HL-60/S4 (cell line): ENCODE results near the gene BCAS3.
"Not testable (repeated sequence)": the region's sequence is repeated elsewhere in the genome, so short reads cannot be mapped to it uniquely, and the experiment has no call there.

ENCODE experiments used
- in situ Hi-C: fragments of 300-500 bp; cut with MboI; formaldehyde crosslinking; loops from 2 replicates; pipeline ENCODE4 v1.14.3; 2022; ENCODE audit warnings: low sequenced_read_pairs

The BCAS3 gene

DNA sequence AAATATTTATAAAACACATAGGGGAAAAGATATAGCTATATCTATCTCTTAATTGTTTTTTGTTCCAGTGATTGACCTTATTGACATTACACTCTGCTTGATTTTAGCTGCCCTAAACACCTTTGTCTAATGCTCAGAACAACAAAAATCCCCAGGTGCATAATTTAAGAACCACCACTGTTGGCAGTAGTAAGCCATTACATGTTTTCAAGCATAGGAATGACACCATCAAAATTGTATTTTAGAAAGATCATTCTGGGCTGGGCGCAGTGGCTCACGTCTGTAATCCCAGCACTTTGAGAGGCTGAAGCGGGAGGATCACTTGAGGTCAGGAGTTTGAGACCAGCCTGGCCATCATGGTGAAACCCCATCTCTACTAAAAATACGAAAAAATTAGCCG lies 364.7 kb downstream of the BCAS3 start:
- in situ Hi-C loops = not testable (repeated sequence)

GRCh38 chr17:61047515-61047914 lies 369.9 kb downstream of the BCAS3 start:
- in situ Hi-C loops = no loop called here

GRCh38 chr17:61048376-61049106 lies 370.9 kb downstream of the BCAS3 start:
- in situ Hi-C loops = no loop called here

DNA sequence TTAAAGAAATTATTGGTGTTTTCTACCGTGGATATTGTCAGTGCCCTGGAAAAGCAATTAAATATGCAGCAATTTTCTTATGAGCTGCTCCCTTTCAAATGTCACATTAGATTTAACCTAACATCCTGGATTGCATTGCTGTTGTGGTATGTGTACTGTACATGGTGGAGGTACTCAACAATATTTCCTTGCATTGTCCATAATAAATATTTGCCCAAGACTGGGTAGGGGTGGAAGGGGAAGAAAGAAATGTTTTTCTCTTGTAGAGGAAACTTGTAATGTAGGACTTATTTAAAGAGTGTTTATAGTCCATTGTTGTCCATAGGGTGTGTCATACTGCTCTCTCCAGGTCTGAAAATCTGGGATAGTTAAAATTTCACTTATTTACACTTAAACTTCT lies 375.8 kb downstream of the BCAS3 start:
- in situ Hi-C loops = no loop called here

DNA sequence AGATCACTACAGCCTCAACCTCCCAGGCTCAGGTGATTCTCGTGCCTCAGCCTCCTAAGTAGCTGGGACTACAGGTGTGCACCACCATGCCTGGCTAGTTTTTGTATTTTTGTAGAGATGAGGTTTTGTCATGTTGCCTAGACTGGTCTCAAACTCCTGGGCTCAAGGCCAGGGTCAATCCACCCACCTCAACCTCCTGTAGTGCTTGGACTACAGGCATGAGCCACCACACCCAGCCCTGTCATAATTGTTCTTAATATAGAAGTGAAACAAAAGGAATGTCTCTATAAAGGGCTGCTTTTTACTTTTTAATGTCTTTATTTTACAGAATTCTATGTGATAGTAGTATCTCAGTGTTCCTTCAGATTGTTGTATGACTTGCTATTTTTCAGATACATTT lies 376.8 kb downstream of the BCAS3 start:
- in situ Hi-C loops = no loop called here

GRCh38 chr17:61057257-61057656 lies 379.6 kb downstream of the BCAS3 start:
- in situ Hi-C loops = no loop called here

DNA sequence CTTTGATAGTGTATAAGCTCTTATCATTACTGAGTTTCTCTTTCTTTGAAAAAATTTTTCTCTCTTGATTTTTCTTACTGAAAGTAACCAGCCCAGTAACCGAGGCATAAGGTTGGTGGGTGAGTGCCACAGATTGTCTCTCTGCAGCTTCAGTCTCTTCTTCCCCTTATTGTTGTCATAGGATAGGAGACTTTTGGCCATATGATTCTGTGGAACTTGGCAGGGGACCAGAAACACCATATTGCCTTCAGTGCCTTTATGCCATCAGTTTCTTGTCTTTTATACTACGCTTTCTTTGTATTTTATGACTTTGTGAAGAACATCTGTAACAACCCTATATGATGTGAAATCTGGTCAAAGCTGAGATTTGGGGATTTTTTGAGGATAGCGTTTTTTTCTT lies 380.4 kb downstream of the BCAS3 start:
- in situ Hi-C loops = no loop called here

GRCh38 chr17:61063528-61063927 lies 385.9 kb downstream of the BCAS3 start:
- in situ Hi-C loops = no loop called here

- in situ Hi-C loops = no loop called here
Observed at GRCh38 chr17:61064087-61064951, 386.7 kb downstream of the BCAS3 start.

- in situ Hi-C loops = no loop called here
Observed at GRCh38 chr17:61065263-61065773, 387.7 kb downstream of the BCAS3 start.

DNA sequence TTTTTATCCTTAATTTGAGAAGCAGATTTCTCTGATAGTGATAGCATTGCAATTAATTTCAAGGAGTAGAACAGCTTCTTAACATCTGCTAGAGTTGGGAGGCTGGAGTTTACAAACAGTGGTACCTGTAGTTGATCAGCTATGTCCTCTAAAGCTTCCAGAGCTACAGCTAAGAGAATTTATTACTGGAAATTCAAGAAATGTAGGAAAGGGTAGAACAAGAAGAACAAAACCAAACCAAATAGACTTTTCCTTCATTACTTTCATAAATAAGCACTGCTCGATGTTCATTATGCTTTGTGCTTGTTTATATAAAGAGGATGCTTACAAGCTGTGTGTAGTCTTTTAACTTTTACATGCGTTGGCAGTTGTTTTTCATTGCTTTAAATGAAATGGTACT lies 388.4 kb downstream of the BCAS3 start:
- in situ Hi-C loops = no loop called here

- in situ Hi-C loops = no loop called here
Observed at GRCh38 chr17:61070649-61071048, 393.0 kb downstream of the BCAS3 start.

- in situ Hi-C loops = no loop called here
Observed at GRCh38 chr17:61072648-61073047, 395.0 kb downstream of the BCAS3 start.

- in situ Hi-C loops = no loop called here
Observed at GRCh38 chr17:61073131-61073530, 395.5 kb downstream of the BCAS3 start.

DNA sequence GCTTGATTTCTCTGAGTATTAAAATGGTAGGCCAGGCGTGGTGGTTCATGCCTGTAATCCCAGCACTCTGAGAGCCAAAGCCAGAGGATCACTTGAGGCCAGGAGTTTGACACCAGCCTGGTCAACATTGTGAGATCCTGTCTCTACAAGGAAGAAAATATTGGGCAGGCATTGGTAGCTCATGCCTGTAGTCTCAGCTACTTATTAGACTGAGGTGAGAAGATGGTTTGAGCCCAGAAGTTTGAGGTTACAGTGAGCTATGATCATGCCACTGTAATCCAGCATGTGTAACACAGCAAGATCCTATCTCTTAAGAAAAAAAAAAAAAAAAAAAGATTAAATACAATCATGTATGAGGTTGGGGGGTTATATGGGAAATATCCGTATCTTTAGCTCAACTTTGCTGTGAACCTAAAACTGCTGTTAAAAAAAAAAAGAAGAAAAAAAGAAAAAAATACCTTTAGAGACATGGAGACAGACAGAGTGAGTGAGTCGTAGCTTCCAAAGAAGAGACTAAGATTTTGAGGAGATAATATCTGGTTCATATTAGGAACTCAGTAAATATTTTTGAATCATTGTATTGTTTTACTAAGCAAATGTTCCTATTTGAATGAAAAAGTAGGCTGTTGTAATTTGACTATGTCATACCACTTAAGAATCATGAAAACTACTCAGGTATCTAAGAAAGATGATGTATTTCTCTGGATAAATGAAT lies 396.3 kb downstream of the BCAS3 start:
- in situ Hi-C loops = no loop called here

DNA sequence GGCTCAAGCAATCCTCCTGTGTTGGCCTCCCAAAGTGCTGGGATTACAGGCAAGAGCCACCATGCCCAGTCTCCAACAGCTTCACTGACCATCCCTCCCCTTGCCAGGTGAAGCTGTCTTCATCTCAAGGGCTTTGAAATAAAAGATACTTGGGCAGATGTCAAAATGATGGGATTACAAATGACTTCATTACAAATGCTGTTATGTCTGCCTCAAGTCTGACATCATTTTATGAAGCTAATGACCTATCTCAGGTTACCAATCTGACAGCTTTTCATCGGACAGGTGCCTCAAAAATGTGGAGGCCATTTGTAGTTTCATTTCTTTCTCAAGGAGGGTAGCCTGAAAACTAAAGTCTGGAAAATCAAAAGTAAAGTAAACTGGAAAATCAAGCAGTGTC lies 398.3 kb downstream of the BCAS3 start:
- in situ Hi-C loops = no loop called here

DNA sequence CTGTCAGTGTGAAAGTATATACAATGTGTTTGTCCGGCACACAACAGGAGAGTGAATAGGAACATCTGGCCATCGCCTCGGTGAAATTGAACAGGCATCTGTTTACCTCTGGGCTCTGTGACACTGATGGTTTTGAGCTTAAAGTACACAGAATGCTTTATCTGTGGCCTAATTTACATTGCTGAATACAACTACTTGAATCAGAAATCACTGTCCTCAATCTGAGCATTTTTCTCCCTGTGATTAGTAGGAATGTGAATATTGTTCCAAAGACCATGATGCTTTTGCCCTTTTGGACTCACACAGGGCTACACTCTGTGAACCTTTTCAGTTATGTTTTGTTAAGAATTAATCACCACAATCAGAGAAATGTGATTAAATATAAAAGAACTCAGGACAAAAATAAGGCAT lies 399.0 kb downstream of the BCAS3 start:
- in situ Hi-C loops = no loop called here

GRCh38 chr17:61081959-61082358 lies 404.3 kb downstream of the BCAS3 start:
- in situ Hi-C loops = no loop called here

DNA sequence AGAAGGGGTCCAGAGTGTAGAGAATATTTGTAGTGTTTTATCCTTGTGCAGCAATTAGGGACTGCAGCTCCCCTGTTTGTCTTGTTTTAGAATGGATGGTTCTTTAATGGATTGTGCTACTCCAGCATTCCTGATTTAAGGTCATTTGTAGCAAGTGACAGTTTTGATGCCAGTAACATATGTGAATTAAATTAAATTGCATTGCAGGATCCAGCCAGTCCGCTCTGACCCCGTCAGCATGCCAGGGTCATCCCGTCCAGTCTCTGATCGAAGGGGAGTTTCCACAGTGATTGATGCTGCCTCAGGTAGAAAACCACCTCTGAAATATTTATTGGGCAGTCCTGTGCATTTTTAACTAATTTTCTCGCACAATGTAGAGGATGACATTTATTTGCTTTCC lies 406.6 kb downstream of the BCAS3 start:
- in situ Hi-C loops = no loop called here

DNA sequence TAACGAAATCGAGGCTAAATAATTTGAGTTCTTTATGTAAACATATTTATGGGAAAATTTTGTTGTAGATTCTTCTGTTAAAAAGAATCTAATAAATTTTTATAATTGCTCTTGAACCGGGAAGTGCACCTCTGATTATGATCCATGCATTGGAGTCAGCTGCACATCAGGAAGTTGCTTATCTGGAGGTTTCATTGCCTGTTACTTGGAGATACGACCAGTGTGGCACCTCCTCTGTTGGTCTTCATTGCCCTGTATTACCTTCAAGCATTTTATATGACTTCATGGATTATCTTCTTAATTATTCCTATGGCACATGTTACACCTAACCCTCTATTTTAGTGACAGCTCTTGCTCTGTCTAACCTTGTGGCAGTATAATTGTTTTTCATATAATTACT lies 409.4 kb downstream of the BCAS3 start:
- in situ Hi-C loops = no loop called here

- in situ Hi-C loops = no loop called here
Observed at GRCh38 chr17:61088556-61088955, 410.9 kb downstream of the BCAS3 start.
